NT2/D1 (cell line): ENCODE measurements around the gene DOCK10.

Experiments used
- DNase-seq: peaks from one replicate; pipeline ENCODE4 v3.0.0-alpha.2; 2011; ENCODE audit warnings: low read depth, low spot score
- H3K27me3 ChIP-seq: 2 replicates; pipeline ENCODE4 v1.6.0; 2011; ENCODE audit warnings: mild to moderate bottlenecking; ENCODE audit not compliant: insufficient read length, insufficient read depth
- H3K36me3 ChIP-seq: 2 replicates; pipeline ENCODE4 v1.6.1; 2011; ENCODE audit warnings: mild to moderate bottlenecking, low read length, mixed read lengths; ENCODE audit not compliant: insufficient read depth, insufficient read length
- H3K4me1 ChIP-seq: 2 replicates; pipeline ENCODE4 v1.5.1; 2011; ENCODE audit not compliant: insufficient read depth, insufficient read length
- H3K4me3 ChIP-seq: 2 replicates; pipeline ENCODE4 v1.5.1; 2011; ENCODE audit warnings: low read depth; ENCODE audit not compliant: insufficient read length
- H3K9ac ChIP-seq: 2 replicates; pipeline ENCODE4 v1.6.0; 2011; ENCODE audit warnings: low read depth; ENCODE audit not compliant: insufficient read length
- H3K9me3 ChIP-seq: 2 replicates; pipeline ENCODE4 v1.5.1; 2011; ENCODE audit warnings: mild to moderate bottlenecking, low read length; ENCODE audit not compliant: insufficient read depth
- SUZ12 ChIP-seq: IDR thresholded peaks from 2 replicates; pipeline ENCODE4 v1.6.1; 2011; ENCODE audit not compliant: insufficient read length, insufficient read depth; ENCODE audit errors: extremely low read depth
- YY1 ChIP-seq: IDR thresholded peaks from 2 replicates; pipeline ENCODE4 v1.6.1; 2011; ENCODE audit not compliant: insufficient read length, insufficient read depth
- ZNF274 ChIP-seq: IDR thresholded peaks from 2 replicates; pipeline ENCODE4 v1.6.1; 2011; ENCODE audit warnings: mild to moderate bottlenecking, low read depth, low read length

The DOCK10 gene

GRCh38 chr2:224751996-224752698, 290.1 kb downstream of the DOCK10 start:
- H3K4me3 ChIP-seq: no peak overlapping the region
- H3K27me3 ChIP-seq: no peaks in the 10 kb centered on the region
- H3K4me1 ChIP-seq: no peaks in the 10 kb centered on the region
- no peaks in the 10 kb centered on the region for H3K36me3 ChIP-seq
- TF ChIP-seq SUZ12: no peak
- no peak for TF ChIP-seq ZNF274
- no peak for TF ChIP-seq YY1
- no peaks in the 10 kb centered on the region; the same call in 1 of the 2 replicates for H3K9me3 ChIP-seq
- no peak for DNase-seq
- H3K9ac ChIP-seq: no peak overlapping the region

- TF ChIP-seq ZNF274 (no peak), YY1 (no peak), SUZ12 (no peak)
- no peak for DNase-seq
- Histone ChIP-seq H3K9me3 (no peaks in the 10 kb centered on the region), H3K4me3 (no peak overlapping the region), H3K36me3 (no peaks in the 10 kb centered on the region), H3K4me1 (no peaks in the 10 kb centered on the region), H3K9ac (no peak overlapping the region), H3K27me3 (no peaks in the 10 kb centered on the region)
Observed at GRCh38 chr2:224749136-224749535, 293.1 kb downstream of the DOCK10 start.

GRCh38 chr2:224747765-224748164, 294.5 kb downstream of the DOCK10 start:
- H3K27me3 ChIP-seq: no peaks in the 10 kb centered on the region
- no peak for TF ChIP-seq YY1
- TF ChIP-seq ZNF274: no peak
- TF ChIP-seq SUZ12: no peak
- no peaks in the 10 kb centered on the region for H3K9me3 ChIP-seq
- H3K4me1 ChIP-seq: no peaks in the 10 kb centered on the region
- DNase-seq: no peak
- no peak overlapping the region for H3K4me3 ChIP-seq
- H3K9ac ChIP-seq: no peak overlapping the region
- H3K36me3 ChIP-seq: no peaks in the 10 kb centered on the region

- Histone ChIP-seq H3K4me1 (no peaks in the 10 kb centered on the region), H3K27me3 (no peaks in the 10 kb centered on the region), H3K9ac (no peak overlapping the region), H3K36me3 (no peaks in the 10 kb centered on the region), H3K9me3 (peaks cover 32% of the 10 kb centered on the region), H3K4me3 (no peak overlapping the region)
- TF ChIP-seq YY1 (no peak), ZNF274 (no peak), SUZ12 (no peak)
- no peak for DNase-seq
Observed at GRCh38 chr2:224736227-224736626, 306.0 kb downstream of the DOCK10 start.

- H3K4me3 ChIP-seq: no peak overlapping the region
- H3K4me1 ChIP-seq: no peaks in the 10 kb centered on the region
- peaks cover 32% of the 10 kb centered on the region for H3K9me3 ChIP-seq
- TF ChIP-seq YY1 (no peak), ZNF274 (no peak), SUZ12 (no peak)
- no peak for DNase-seq
- no peaks in the 10 kb centered on the region for H3K36me3 ChIP-seq
- no peak overlapping the region for H3K9ac ChIP-seq
- no peaks in the 10 kb centered on the region for H3K27me3 ChIP-seq
Observed at GRCh38 chr2:224734949-224735348, 307.3 kb downstream of the DOCK10 start.

- Histone ChIP-seq H3K9ac (no peak overlapping the region), H3K4me1 (no peaks in the 10 kb centered on the region), H3K27me3 (no peaks in the 10 kb centered on the region), H3K4me3 (no peak overlapping the region), H3K9me3 (peaks cover 26% of the 10 kb centered on the region), H3K36me3 (no peaks in the 10 kb centered on the region)
- no peak for DNase-seq
- TF ChIP-seq YY1 (no peak), ZNF274 (no peak), SUZ12 (no peak)
Observed at GRCh38 chr2:224731665-224732064, 310.6 kb downstream of the DOCK10 start.

- TF ChIP-seq SUZ12 (no peak), ZNF274 (no peak), YY1 (no peak)
Observed at GRCh38 chr2:224729435-224729834, 312.8 kb downstream of the DOCK10 start.

GRCh38 chr2:224724331-224724730, 317.9 kb downstream of the DOCK10 start:
- Histone ChIP-seq H3K9me3 (0 out of 2 replicates have a peak, but pooled peaks cover 6% of the 10 kb centered on the region), H3K4me1 (no peaks in the 10 kb centered on the region), H3K4me3 (no peak overlapping the region), H3K9ac (no peak overlapping the region), H3K36me3 (no peaks in the 10 kb centered on the region), H3K27me3 (no peaks in the 10 kb centered on the region)
- TF ChIP-seq YY1 (no peak), SUZ12 (no peak), ZNF274 (no peak)
- no peak for DNase-seq

More at GRCh38 chr2:224729435-224729834, 312.8 kb downstream of the DOCK10 start:
- H3K27me3 ChIP-seq: no peaks in the 10 kb centered on the region
- H3K9me3 ChIP-seq: 0 out of 2 replicates have a peak, but pooled peaks cover 8% of the 10 kb centered on the region
- H3K4me1 ChIP-seq: no peaks in the 10 kb centered on the region
- no peak overlapping the region for H3K4me3 ChIP-seq
- H3K36me3 ChIP-seq: no peaks in the 10 kb centered on the region
- H3K9ac ChIP-seq: no peak overlapping the region
- DNase-seq: no peak
